Ishikawa (cell line): Measurements from ENCODE around the gene PTRHD1.

Source experiments
- CEBPB ChIP-seq: IDR thresholded peaks from 2 replicates; pipeline ENCODE4 v1.6.1; 2012
- CREB1 ChIP-seq: IDR thresholded peaks from 2 replicates; pipeline ENCODE4 v1.6.1; 2012; ENCODE audit warnings: low read depth
- EGR1 ChIP-seq: IDR thresholded peaks from 2 replicates; pipeline ENCODE4 v1.6.1; 2012
- EP300 ChIP-seq: IDR thresholded peaks from 2 replicates; pipeline ENCODE4 v1.6.1; 2012; ENCODE audit warnings: borderline replicate concordance
- MAX ChIP-seq: IDR thresholded peaks from 2 replicates; pipeline ENCODE4 v1.6.1; 2012
- NFIC ChIP-seq: IDR thresholded peaks from 2 replicates; pipeline ENCODE4 v1.6.1; 2012
- REST ChIP-seq: IDR thresholded peaks from 2 replicates; pipeline ENCODE4 v1.6.1; 2012; ENCODE audit warnings: low read depth, mild to moderate bottlenecking
- TAF1 ChIP-seq: IDR thresholded peaks from 2 replicates; pipeline ENCODE4 v1.6.1; 2012; ENCODE audit warnings: low read depth, mild to moderate bottlenecking
- TCF12 ChIP-seq: IDR thresholded peaks from 2 replicates; pipeline ENCODE4 v1.6.1; 2012; ENCODE audit warnings: low read depth
- TEAD4 ChIP-seq: IDR thresholded peaks from 2 replicates; pipeline ENCODE4 v1.6.1; 2012
- USF1 ChIP-seq: IDR thresholded peaks from 2 replicates; pipeline ENCODE4 v1.6.1; 2012
- YY1 ChIP-seq: IDR thresholded peaks from 2 replicates; pipeline ENCODE4 v1.6.1; 2012; ENCODE audit warnings: low read depth

- TF ChIP-seq USF1: no peak
- TF ChIP-seq TAF1: no peak
- no peak for TF ChIP-seq MAX
- TF ChIP-seq CREB1: no peak
- TF ChIP-seq TEAD4: no peak
- TF ChIP-seq EP300: no peak
- TF ChIP-seq REST: no peak
- no peak for TF ChIP-seq YY1
- no peak for TF ChIP-seq NFIC
- TF ChIP-seq CEBPB: no peak
- TF ChIP-seq TCF12: no peak
- TF ChIP-seq EGR1: no peak
These were observed 45.9 kb downstream of the PTRHD1 start for GRCh38 chr2:24747299-24747698.
